Nucleus accumbens (tissue), 56 donors: ENCODE results near the gene ARID1B.

ENCODE experiments used
- DNase-seq, 56 donors: peaks; one replicate each; lab custom pipeline; 2025; lab: John Stamatoyannopoulos, UW

ARID1B gene

DNA sequence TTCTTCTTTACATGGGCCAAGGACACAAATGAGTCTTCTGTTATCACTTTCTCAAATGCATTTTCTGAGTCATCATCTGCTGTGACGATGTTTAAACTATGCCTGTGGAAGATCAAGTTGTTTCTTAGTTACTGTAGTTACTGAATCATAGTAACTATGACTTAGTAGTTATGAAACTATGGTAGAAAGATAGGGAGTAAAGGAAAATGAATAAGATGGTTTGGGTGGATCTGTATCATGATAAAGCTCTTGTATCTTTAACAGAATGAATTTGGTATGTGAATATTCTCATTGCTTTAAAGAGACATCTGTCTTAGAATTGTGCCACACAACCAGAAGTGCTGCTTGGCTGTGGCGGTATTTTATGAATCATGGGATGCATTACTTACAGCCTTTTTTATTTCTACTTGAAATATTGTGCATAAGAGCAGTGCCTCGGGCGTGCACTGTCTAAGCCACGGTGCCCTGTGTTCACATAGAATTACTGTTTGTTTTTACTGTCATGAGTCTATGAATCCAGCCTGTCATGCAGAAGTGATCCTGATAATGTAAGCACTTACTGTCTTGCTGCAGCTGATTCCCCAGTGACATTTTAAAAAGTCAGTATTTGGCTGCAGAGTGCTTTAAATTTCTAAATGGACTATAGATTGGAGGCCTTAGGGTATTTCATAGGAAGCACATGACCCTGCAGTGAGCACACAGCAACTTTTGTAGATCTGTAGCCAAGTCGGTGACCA lies 330.9 kb downstream of the ARID1B start:
- peak in 1 of 56 donors; percentile 29 for DNase-seq

GRCh38 chr6:157108923-157109322 lies 331.7 kb downstream of the ARID1B start:
- no peak for DNase-seq

GRCh38 chr6:157110607-157111006 lies 333.4 kb downstream of the ARID1B start:
- DNase-seq: no peak

DNA sequence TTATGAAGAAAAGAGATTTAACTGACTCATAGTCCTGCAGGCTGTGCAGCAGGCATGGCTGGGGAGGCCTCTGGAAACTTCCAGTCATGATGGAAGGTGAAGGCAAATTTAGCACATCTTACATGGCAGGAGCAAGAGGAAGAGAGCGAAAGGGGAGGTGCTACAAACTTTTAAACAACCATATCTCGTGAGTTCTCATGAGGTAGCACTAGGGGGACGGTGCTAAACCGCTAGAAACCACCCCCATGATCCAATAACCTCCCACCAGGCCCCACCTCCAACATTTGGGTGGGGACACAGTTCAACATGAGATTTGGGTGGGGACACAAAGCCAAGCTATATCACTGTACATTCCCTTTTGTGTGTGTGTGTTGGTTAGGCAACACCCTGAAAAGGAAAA lies 336.2 kb downstream of the ARID1B start:
- no peak for DNase-seq

GRCh38 chr6:157116426-157116825 lies 339.2 kb downstream of the ARID1B start:
- no peak for DNase-seq

GRCh38 chr6:157117431-157118095 lies 340.4 kb downstream of the ARID1B start:
- DNase-seq: peak in 1 of 56 donors; percentile 16

DNA sequence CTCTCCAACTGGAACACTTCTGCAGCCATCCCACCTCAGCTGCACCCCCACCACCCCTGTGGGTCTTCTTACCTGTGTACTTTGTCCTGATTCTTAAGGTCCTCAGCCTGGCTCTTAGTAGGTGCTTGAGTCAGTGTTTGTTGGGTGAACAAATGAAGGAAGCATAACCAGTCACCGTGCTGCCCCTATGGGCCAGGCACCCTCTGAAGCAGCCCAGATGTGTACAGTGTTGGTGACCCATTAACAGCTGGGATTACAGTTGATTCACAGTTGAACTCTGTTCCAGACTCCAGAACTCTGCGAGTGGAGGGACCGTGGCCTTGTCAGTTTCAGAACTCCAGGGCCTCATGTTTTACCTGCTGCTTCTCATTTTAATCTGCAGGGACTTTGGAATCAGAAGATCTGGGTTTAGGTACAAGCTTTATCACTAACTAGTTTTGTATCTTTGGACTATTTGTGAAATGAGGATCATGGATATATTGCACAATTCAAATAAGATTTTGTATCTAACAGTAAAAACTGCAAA lies 342.4 kb downstream of the ARID1B start:
- DNase-seq: no peak

GRCh38 chr6:157120534-157121232 lies 343.5 kb downstream of the ARID1B start:
- DNase-seq: no peak

GRCh38 chr6:157121897-157122296 lies 344.7 kb downstream of the ARID1B start:
- no peak for DNase-seq

DNA sequence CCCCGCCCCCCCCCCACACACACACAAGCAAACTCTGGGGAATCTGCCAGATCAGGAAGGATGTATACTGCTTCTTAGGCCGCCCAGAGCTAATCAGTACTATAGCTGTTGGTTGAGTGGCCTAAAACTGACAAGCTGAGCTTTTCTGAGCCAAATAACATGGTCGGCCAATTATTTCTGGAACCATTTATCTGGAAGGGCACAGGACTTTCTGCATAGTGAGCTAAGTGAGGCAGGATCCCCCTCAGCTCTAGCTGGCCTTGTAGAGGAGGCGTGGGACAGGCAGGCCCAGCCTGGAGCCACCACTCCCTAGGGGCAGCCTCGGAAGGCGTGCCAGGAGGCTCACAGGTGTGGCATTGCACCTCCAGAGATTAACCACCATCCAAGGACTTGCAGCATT lies 346.1 kb downstream of the ARID1B start:
- DNase-seq: no peak

GRCh38 chr6:157124485-157125254 lies 347.5 kb downstream of the ARID1B start:
- DNase-seq: no peak

DNA sequence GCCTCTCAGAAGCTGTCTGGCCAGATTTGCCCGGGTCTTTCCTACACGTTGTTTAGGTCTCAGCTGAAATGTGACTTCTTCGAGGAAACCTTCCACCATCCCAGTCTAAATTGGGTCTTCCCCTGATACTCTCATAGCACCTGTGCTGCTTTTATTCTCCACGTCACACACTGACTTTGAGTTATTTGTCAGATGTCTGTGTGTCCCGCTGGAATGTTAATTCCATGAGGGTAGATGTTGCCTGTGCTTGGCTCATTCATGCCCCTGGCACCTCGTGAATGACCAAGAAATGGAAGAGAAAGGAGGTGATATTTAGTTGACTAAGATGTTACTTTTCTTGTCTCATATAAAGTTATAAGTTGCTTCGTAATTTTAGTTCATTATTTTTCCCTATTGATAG lies 348.4 kb downstream of the ARID1B start:
- DNase-seq: no peak

DNA sequence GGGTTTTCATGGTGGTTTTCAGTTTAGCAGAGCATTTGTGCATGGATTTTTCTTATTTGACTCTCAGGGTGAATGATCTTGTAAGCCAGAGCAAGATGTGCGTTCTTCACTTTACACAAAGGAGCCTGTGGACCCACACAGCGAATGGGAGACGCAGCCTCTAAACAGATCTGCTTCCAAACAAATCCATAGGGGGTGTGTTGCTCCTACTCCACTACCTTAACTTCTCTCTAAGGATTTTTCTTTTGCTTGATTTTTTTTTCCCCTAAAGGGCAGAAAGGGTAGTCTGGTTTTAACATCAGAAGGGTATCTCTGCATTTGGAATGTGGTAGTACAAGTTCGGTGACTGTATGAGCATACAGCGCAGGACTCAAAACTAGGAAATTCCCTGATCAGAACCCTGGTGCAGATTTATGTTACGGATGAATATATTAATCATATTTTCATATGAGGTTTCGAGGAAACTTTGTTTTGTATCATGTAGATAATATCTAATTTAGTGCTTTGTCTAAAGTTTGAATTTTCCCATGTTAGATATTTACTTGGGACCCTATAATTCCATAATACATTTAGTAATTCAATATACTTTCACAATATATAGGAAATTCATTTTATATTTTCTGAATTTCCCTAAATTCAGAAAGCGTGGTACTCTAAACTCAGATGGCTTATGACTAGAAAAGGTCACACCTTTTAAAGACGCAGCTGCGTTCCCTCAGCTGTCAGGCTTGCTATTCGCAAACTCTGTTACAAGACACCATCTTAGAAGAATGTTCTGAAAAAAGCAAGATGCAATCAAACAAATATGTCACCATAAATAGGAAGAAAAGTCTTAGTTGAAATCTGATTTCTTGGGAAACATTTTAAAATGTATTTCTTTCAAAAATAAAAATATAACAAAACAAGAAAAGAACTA lies 349.3 kb downstream of the ARID1B start:
- no peak for DNase-seq

GRCh38 chr6:157128235-157128775 lies 351.1 kb downstream of the ARID1B start:
- DNase-seq: no peak

- no peak for DNase-seq
Observed at GRCh38 chr6:157131250-157131649, 354.1 kb downstream of the ARID1B start.

- DNase-seq: no peak
Observed at GRCh38 chr6:157133856-157134255, 356.7 kb downstream of the ARID1B start.

GRCh38 chr6:157134402-157135047 lies 357.3 kb downstream of the ARID1B start:
- DNase-seq: no peak

DNA sequence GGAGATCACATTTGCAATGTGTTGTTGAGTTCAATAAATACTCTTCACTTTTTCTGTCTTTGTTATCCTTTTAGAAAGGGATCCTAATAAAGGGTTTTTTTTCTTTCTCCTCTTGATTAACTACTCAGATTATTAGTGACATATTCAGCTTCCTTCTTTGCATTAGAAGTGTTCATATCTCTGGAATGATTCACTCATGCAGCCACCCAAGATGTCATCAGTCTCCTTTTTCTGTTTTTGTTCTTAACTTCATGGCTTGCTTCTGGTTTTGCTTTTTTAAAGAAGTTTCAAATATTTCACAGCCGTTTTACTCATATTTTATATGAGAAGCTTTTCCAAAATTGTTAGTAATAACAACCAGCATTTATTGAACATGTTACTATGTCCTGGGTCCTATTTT lies 358.5 kb downstream of the ARID1B start:
- DNase-seq: no peak

- no peak for DNase-seq
Observed at GRCh38 chr6:157137501-157137900, 360.3 kb downstream of the ARID1B start.
